Chondrocyte (in vitro differentiated cells): ENCODE data around the gene PRMT7. TPM values are rescaled to one million over a fixed set of nuclear protein-coding genes. Genes with fewer than 3 reads are reported as not detected.

Experiments used
- DNase-seq: peaks from one replicate; pipeline ENCODE4 v3.0.0; 2021; ENCODE audit warnings: mixed read lengths, low spot score
- H3K27ac Mint-ChIP-seq: one replicate; pipeline ENCODE4 v1.8.0; 2021; ENCODE audit warnings: mild to moderate bottlenecking, moderate library complexity, mixed read lengths; ENCODE audit not compliant: unreplicated experiment
- H3K27me3 Mint-ChIP-seq: 2 replicates; pipeline ENCODE4 v1.8.0; 2021; ENCODE audit warnings: low read depth, mixed read lengths
- H3K36me3 Mint-ChIP-seq: 2 replicates; pipeline ENCODE4 v1.8.0; 2021; ENCODE audit warnings: low read depth, mixed read lengths
- H3K4me1 Mint-ChIP-seq: 2 replicates; pipeline ENCODE4 v1.8.0; 2021; ENCODE audit warnings: low read depth, mild to moderate bottlenecking, mixed read lengths
- H3K4me3 Mint-ChIP-seq: one replicate; pipeline ENCODE4 v1.8.0; 2021; ENCODE audit warnings: mild to moderate bottlenecking, moderate library complexity, mixed read lengths; ENCODE audit not compliant: unreplicated experiment
- H3K9me3 Mint-ChIP-seq: 2 replicates; pipeline ENCODE4 v1.8.0; 2021; ENCODE audit warnings: low read depth, mixed read lengths
- CTCF ChIP-seq: fragments of 200-600 bp; sonication (generic); IDR thresholded peaks from 2 replicates; pipeline ENCODE4 v1.5.0; 2021; ENCODE audit warnings: antibody characterized with exemption, mild to moderate bottlenecking, moderate library complexity
- total RNA-seq: library from RNA; stranded (reverse); gene quantifications from 3 replicates; pipeline ENCODE4 v1.2.1, GENCODE V29; 2021

PRMT7 gene
- total RNA-seq, 1 donor from 2014 or later: 26.7 TPM

- H3K4me3 Mint-ChIP-seq: no peak overlapping the region
- peaks cover 1% of the 10 kb centered on the region for H3K27me3 Mint-ChIP-seq
Observed at GRCh38 chr16:68365167-68365817, 54.5 kb downstream of the PRMT7 start.

GRCh38 chr16:68366062-68366461 is 55.2 kb downstream of the PRMT7 start:
- TF ChIP-seq CTCF: no peak
- H3K4me1 Mint-ChIP-seq: no peaks in the 10 kb centered on the region
- DNase-seq: no peak
- H3K27me3 Mint-ChIP-seq: peaks cover 1% of the 10 kb centered on the region
- no peak overlapping the region for H3K27ac Mint-ChIP-seq
- H3K4me3 Mint-ChIP-seq: no peak overlapping the region
- H3K9me3 Mint-ChIP-seq: no peaks in the 10 kb centered on the region
- no peaks in the 10 kb centered on the region for H3K36me3 Mint-ChIP-seq

More at GRCh38 chr16:68365167-68365817, 54.5 kb downstream of the PRMT7 start:
- no peaks in the 10 kb centered on the region for H3K4me1 Mint-ChIP-seq
- peaks cover 3% of the 10 kb centered on the region for H3K36me3 Mint-ChIP-seq
- no peak overlapping the region for H3K27ac Mint-ChIP-seq
- H3K9me3 Mint-ChIP-seq: no peaks in the 10 kb centered on the region
- DNase-seq: no peak
- TF ChIP-seq CTCF: no peak

DNA sequence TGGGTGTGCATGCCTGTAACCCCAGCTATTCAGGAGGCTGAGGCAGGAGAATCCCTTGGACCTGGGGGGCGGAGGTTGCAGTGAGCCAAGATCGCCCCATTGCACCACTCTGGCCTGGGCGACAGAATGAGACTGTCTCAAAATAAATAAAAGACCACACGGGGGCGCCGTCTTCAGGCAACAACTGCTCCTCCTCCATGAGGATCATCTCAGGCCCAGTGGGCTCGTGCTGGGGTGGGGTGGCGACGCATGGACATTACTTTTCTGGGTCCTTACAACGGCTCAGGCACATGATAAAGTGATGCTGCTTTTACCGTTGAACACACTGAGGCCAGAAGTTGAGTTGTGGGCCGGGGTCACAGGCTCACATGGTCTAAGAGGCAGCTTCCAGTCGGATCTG is 56.2 kb downstream of the PRMT7 start:
- DNase-seq: no peak
- Mint-ChIP-seq H3K4me3 (no peak overlapping the region), H3K27ac (no peak overlapping the region), H3K9me3 (no peaks in the 10 kb centered on the region), H3K4me1 (no peaks in the 10 kb centered on the region), H3K36me3 (no peaks in the 10 kb centered on the region), H3K27me3 (peaks cover 1% of the 10 kb centered on the region)
- peak; percentile 75 for TF ChIP-seq CTCF

- Mint-ChIP-seq H3K36me3 (no peaks in the 10 kb centered on the region), H3K9me3 (no peaks in the 10 kb centered on the region), H3K27ac (no peak overlapping the region), H3K4me3 (no peak overlapping the region), H3K4me1 (no peaks in the 10 kb centered on the region), H3K27me3 (peaks cover 1% of the 10 kb centered on the region)
- no peak for DNase-seq
- TF ChIP-seq CTCF: no peak
Observed at GRCh38 chr16:68367440-68367839, 56.6 kb downstream of the PRMT7 start.

DNA sequence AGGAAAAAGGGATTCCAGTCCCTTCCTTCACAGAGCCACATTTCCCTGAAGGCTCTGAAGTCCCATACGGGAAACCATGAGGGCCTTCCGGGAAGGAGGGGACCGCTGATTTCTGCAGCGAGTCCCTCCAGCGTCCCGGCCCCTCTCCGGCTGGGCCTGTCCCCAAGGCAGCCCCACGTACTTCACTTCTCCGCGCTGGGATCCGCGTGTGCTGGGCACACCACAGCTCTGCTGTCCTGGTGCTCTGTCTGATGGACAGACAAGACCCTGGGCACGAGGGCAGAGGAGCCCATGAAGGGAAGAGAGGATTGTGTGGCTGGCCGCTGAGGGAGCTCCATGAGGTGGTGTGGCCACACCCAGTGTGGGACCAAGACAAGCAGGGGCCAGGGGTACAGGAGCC is 57.1 kb downstream of the PRMT7 start:
- Mint-ChIP-seq H3K27ac (no peak overlapping the region), H3K4me1 (no peaks in the 10 kb centered on the region), H3K36me3 (no peaks in the 10 kb centered on the region)

More for the DNA sequence above, 57.1 kb downstream of the PRMT7 start:
- H3K4me3 Mint-ChIP-seq: no peak overlapping the region
- peaks cover 1% of the 10 kb centered on the region for H3K27me3 Mint-ChIP-seq
- H3K9me3 Mint-ChIP-seq: no peaks in the 10 kb centered on the region
- no peak for DNase-seq
- no peak for TF ChIP-seq CTCF
